GM21390 (cell line): ENCODE results near the gene DPYD.

ENCODE experiments used
- ATAC-seq: cut with Tn5 transposase; IDR thresholded peaks from one replicate; pipeline ENCODE4 v1.9.1; 2021; ENCODE audit not compliant: unreplicated experiment

Gene DPYD

GRCh38 chr1:97163591-97164275 lies 757.1 kb downstream of the DPYD start:
- ATAC-seq, result peak; percentile 64

- ATAC-seq, result no peak
These were observed 760.0 kb downstream of the DPYD start for GRCh38 chr1:97160818-97161217.

- peak; percentile 56 for ATAC-seq
These were observed 761.5 kb downstream of the DPYD start for GRCh38 chr1:97159342-97159741.

- no peak for ATAC-seq
These were observed 762.1 kb downstream of the DPYD start for GRCh38 chr1:97158691-97159096.

GRCh38 chr1:97157991-97158390 lies 762.8 kb downstream of the DPYD start:
- ATAC-seq, result no peak

- ATAC-seq, result no peak
These were observed 769.2 kb downstream of the DPYD start for GRCh38 chr1:97151651-97152050.

GRCh38 chr1:97145321-97145956 lies 775.4 kb downstream of the DPYD start:
- no peak for ATAC-seq

GRCh38 chr1:97144527-97144926 lies 776.3 kb downstream of the DPYD start:
- ATAC-seq, result no peak

- ATAC-seq, result no peak
These were observed 777.5 kb downstream of the DPYD start for GRCh38 chr1:97143236-97143882.

- no peak for ATAC-seq
These were observed 780.2 kb downstream of the DPYD start for GRCh38 chr1:97140611-97141010.

GRCh38 chr1:97139512-97139911 lies 781.3 kb downstream of the DPYD start:
- no peak for ATAC-seq

GRCh38 chr1:97138515-97139032 lies 782.3 kb downstream of the DPYD start:
- ATAC-seq, result peak; percentile 45

GRCh38 chr1:97137862-97138514 lies 782.8 kb downstream of the DPYD start:
- ATAC-seq, result peak; percentile 99

GRCh38 chr1:97136996-97137395 lies 783.8 kb downstream of the DPYD start:
- ATAC-seq, result no peak

GRCh38 chr1:97135972-97136371 lies 784.9 kb downstream of the DPYD start:
- ATAC-seq, result no peak

- ATAC-seq, result no peak
These were observed 792.4 kb downstream of the DPYD start for GRCh38 chr1:97128426-97128825.

- ATAC-seq, result no peak
These were observed 797.0 kb downstream of the DPYD start for GRCh38 chr1:97123717-97124431.

GRCh38 chr1:97120806-97121205 lies 800.0 kb downstream of the DPYD start:
- no peak for ATAC-seq

GRCh38 chr1:97119260-97120158 lies 801.3 kb downstream of the DPYD start:
- no peak for ATAC-seq

GRCh38 chr1:97114842-97115241 lies 806.0 kb downstream of the DPYD start:
- no peak for ATAC-seq
